IPS DF 4.7 (cell line): ENCODE results near the gene CT55.
"Not testable (repeated sequence)": the region's sequence is repeated elsewhere in the genome, so short reads cannot be mapped to it uniquely, and the experiment has no call there.

Source experiments
- DNase-seq: peaks from one replicate; pipeline ENCODE4 v3.0.0-alpha.2; 2013; ENCODE audit warnings: low spot score; ENCODE audit errors: extremely low read depth

Gene CT55, protein sequence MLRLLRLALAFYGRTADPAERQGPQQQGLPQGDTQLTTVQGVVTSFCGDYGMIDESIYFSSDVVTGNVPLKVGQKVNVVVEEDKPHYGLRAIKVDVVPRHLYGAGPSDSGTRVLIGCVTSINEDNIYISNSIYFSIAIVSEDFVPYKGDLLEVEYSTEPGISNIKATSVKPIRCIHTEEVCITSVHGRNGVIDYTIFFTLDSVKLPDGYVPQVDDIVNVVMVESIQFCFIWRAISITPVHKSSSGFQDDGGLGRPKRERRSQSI

GRCh38 chrX:135170877-135171519, at the start of gene CT55:
Gene CT55, minus strand, starts transcription at chrX:135171398. Its CDS starts 227 bp downstream, at chrX:135171171.
- no peak for DNase-seq

GRCh38 chrX:135213200-135213844, 42.1 kb upstream of the CT55 start:
- no peak for DNase-seq

- not testable (repeated sequence) for DNase-seq
These were observed 35.2 kb upstream of the CT55 start for GRCh38 chrX:135206427-135206826.

DNA sequence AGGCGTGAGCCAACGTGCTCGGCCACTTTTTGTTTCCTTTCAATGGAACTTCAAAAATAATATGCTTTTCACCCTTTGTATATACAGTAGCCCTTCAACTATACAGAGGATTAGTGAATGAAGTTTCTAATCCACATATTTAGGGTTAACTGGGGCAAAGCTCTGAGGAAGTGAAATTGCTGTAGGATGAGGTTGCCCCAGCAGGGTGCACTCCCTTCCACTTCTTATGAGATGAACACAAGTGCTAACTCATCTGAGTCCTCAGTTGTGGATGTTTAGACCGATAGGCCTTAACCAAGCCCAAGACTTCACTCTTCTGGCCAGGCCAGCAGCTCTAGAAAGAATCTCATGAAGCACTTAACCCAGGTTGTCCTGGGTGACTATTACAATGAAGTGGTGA, 29.1 kb upstream of the CT55 start:
- no peak for DNase-seq

- DNase-seq = no peak
These were observed 23.5 kb upstream of the CT55 start for GRCh38 chrX:135194684-135195083.

DNA sequence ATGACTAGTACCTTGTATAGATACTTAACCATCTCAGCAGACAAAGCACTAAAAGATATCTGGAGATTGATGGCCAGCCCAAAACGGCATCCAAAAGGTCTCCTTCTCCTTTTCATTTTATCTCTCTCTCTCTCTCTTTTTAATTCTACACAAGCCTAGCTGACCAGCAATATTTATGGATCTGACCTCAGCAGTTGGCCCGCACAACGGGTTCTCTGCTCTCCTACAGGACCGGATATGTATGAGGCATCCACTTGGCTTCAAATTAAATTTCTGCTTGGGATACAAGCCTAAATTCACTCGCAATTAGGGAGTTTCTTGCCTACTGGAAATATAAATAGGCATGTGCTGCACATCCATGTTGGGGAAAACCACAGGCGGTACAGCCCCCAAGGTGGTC, 22.5 kb upstream of the CT55 start:
- DNase-seq = no peak

DNA sequence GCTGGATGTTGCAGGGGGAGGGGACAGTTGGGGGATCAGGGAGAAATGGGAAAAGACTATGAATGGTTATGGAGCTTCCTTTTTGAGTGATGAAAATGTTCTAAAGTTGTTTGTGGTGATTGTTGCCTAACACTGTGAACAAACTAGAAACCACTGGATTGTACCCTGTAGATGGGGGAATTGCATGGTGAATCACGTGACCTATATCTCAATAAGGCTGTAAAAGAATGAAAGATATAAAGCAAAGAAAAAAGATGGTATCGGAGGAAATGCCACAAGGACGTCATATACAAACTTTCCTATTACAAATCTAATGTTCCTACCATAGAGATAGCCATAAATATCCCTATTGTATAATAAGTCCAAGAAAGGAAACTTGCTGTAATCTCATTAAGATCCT, 20.6 kb upstream of the CT55 start:
- no peak for DNase-seq

GRCh38 chrX:135185795-135186443, 14.7 kb upstream of the CT55 start:
- peak; percentile 19 for DNase-seq

DNA sequence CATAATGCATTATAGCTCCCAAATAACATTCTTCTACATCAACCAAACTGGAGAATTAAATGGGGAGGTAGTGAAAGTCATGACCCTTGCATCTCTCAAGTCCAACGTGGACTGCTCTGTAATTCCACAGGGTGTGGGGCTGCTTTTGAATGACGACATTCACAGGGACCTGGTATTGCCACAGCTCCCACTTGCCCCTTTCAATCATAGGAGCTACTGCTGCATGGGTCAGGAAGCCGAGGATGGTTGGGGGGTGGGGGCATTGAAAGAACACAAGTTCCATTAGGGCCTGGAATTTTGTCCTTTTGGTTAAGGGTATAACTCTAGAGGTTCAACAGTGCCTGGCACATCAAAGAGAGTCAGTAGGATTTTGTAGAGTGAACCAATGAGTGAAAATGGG, 7.4 kb upstream of the CT55 start:
- no peak for DNase-seq

DNA sequence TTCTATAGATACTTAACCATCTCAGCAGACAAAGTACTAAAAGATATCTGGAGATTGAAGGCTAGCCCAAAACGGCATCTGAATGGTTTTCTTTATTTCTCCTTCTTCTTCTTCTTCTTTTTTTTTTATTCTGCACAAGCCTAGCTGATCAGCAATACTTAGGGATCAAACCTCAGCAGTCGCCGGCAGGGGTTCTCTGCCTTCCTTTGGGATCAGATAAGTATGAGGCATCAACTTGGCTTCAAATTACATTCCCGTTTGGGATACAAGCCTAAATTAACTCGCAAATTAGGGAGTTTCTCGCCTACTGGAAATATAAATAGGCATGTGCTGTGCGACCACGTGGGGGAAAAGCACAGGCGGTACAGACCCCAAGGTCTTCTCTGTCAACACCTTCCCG, 730 bp downstream of the CT55 start:
- DNase-seq = no peak

DNA sequence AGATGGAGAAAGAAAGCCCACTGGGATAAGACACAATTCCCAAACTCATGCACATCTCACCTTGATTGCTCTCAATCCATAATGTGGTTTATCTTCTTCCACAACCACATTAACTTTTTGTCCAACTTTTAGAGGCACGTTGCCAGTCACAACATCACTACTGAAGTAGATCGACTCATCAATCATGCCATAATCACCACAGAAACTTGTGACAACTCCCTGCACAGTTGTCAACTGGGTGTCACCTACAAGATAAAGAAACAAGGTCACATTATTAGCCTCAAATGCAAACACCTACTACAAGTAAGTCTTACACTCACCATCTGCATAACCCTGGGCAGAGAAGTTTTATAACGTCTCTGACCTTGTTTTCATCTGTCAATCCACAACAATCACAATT, 1.7 kb downstream of the CT55 start:
- DNase-seq = not testable (repeated sequence)

DNA sequence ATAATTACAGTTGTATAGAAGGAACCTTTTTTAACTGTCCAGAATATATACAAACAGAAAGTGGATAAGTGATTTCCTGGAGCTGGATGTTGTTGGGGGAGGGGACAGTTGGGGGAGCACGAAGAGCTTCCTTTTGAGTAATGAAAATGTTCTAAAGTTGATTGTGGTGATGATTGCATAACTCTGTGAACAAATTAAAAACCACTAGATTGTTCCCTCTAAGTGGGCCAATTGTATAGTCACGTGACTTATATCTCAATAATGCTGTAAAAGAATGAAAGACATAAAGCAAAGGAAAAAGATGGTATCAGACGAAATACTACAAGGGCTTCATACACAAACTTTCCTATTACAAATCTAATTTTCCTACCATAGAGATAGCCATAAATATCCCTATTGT, 2.7 kb downstream of the CT55 start:
- DNase-seq = no peak

DNA sequence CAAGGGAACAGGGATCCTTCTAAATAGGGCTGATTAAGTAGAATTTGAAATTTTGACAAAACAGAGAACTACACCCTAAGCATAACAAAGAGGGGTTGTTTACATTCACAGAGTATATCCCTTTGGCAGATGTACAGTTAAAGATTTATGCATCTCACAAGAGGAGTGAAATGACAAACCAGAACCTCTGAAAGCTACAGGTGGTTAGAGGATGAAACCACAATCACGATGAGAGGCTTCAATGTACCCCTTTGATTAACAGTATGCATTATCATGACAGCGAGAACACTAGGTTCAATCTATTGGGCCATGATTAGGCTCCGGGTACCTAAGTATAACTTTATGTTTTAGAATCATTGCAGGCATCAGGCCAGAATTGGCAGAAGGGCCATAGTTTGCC, 16.5 kb downstream of the CT55 start:
- DNase-seq = not testable (repeated sequence)

- DNase-seq = not testable (repeated sequence)
These were observed 45.1 kb downstream of the CT55 start for GRCh38 chrX:135126145-135126544.

- DNase-seq = not testable (repeated sequence)
These were observed 51.1 kb downstream of the CT55 start, which contains the start of gene ETDB for GRCh38 chrX:135120056-135120576. Gene ETDB, minus strand, starts transcription at chrX:135120526. Its CDS starts 1,265 bp downstream, at chrX:135119261.

- not testable (repeated sequence) for DNase-seq
These were observed 55.1 kb downstream of the CT55 start for GRCh38 chrX:135116064-135116463.

DNA sequence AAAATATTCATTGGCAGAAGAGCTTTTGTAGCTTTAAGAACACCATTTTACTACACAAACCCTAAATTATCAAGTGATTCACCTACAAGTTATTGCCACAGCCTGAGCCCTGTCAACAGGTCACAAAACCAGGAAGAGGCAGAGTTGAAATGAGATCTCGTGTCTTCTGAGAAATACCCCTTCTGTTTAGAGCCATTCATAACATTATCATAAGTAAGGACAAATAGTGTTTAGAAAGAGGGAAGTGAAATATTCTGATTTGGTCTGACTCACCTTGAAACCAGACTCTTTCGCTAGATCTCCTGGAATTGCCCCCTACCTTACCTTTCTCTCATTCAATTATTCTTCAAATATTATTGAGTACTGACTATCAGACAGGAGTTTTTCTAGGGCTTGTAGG, 56.8 kb downstream of the CT55 start:
- DNase-seq = no peak

DNA sequence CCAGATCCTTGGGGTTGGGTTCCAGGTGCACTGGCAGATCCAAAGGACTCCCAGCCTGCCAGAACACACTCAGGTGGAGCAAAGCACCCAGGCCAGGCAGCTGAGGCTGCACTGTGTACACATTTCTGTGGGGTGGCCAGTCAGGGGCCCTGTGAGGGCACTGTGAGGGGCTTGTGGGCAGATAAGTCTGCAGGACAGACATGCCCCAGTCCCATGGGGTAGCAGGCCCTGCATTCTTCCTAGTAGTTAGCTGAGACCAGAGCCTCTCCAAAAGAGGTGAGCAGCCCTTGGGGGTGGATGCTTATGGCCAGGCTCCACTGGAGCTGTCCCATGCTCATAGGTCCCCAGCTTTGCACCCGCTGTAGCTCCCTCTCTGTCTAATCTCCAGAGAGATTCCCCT, 58.5 kb downstream of the CT55 start:
- no peak for DNase-seq

GRCh38 chrX:135112096-135112729, 59.0 kb downstream of the CT55 start:
- DNase-seq = no peak

GRCh38 chrX:135109554-135109953, 61.6 kb downstream of the CT55 start:
- DNase-seq = no peak
